ENCODE data around the gene OXSM.

The OXSM gene
- total RNA-seq, result 4.3 to 9.3 (median 8.5) reads per million in 3 donors

DNA sequence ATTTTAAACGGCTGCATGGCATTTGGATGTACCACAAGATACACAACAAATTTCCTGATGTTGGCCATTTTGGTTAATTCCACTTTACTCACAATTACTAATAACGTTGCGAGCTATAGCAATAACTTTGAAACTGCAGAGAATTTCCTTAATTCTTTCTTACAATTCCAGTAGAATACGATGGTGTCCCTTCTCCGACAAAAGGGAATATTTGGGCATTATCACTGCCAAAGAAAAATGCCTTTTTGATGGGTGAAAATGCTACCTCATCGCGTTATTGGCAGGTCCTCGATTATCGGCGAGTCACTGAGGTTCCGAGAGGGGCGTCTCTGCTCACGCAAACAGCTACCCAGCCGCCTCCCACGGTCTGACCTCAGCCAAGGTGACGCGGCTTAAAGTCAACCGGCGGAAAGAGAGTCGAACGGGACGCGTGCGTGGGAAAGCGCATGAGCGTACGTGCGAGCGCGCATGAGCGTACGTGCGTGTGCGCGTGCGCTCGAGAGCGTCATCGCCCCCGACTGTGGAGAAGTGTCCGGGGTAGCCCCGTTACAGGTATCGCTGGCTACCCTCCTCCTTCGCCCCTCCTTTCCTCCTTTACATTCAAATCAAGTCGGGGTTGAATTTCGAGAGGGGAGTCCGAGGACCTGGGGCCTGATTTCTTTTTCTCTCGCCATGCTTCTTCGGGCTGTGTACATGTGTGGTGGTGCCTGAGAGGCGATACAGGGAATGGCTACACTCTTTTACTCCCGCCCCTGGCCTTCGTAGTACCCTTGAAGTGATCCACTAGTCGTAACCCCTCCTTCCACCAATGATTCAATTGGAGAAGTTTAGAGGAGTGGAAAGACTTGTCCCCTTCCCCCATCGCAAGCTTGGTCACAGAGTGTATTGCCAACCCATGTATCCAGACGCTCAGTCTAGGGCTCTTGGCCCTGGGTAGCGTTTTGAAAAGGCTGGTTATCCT is at the start of gene OXSM:
Gene OXSM (plus strand): TSS at position 495 of the 961 bp plus-strand sequence. CDS start 931 bp downstream, outside the sequence.
- H3K9me3 ChIP-seq (ENCODE audit: control insufficient read depth, low read length), result no peaks in the 10 kb centered on the region
- peaks cover 8% of the 10 kb centered on the region for H3K36me3 ChIP-seq (ENCODE audit: control insufficient read depth, insufficient read depth, low read length)
- no peaks in the 10 kb centered on the region for H3K27me3 ChIP-seq (replicated peaks; ENCODE audit: control insufficient read depth, insufficient read depth, low read length, poor library complexity, severe bottlenecking)
- H3K27ac ChIP-seq (ENCODE audit: insufficient read depth, low read length, poor library complexity, severe bottlenecking), result peak within 1 kb of the TSS; percentile 90
- H3K4me1 ChIP-seq (ENCODE audit: control insufficient read depth, insufficient read depth, low read length, poor library complexity, severe bottlenecking), result peaks cover 7% of the 10 kb centered on the region
- peak; percentile 86 to 88 (median 87) for DNase-seq
- peak within 1 kb of the TSS; percentile 68 for H3K4me3 ChIP-seq (ENCODE audit: insufficient read depth, low read depth, low read length, poor library complexity, severe bottlenecking)

DNA sequence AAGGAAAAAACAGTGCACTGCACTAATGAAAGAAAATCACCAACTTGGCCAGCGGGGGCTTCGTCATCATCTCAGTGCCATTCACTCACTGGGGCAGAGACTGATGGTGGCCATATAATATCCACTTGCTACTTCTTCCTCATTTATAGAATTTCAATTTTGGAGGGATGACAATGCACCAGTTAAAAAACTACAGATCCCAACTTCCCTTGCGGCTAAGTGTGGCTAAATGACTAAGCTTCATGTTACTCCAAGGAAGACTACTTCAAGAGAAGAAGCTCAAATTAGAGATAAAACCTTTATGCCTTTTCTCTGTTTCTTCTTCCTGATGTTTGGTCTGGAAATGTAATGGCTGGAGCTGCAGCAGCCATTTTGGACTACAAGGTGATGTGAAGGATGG is 45.4 kb upstream of the OXSM start:
- H3K9me3 ChIP-seq (ENCODE audit: control insufficient read depth, low read length), result no peaks in the 10 kb centered on the region
- DNase-seq, result no peak
- H3K27ac ChIP-seq (ENCODE audit: insufficient read depth, low read length, poor library complexity, severe bottlenecking), result no peak overlapping the region
- no peaks in the 10 kb centered on the region for H3K4me1 ChIP-seq (ENCODE audit: control insufficient read depth, insufficient read depth, low read length, poor library complexity, severe bottlenecking)
- peaks cover 23% of the 10 kb centered on the region for H3K36me3 ChIP-seq (ENCODE audit: control insufficient read depth, insufficient read depth, low read length)
- H3K4me3 ChIP-seq (ENCODE audit: insufficient read depth, low read depth, low read length, poor library complexity, severe bottlenecking), result no peak overlapping the region
- H3K27me3 ChIP-seq (replicated peaks; ENCODE audit: control insufficient read depth, insufficient read depth, low read length, poor library complexity, severe bottlenecking), result no peaks in the 10 kb centered on the region

DNA sequence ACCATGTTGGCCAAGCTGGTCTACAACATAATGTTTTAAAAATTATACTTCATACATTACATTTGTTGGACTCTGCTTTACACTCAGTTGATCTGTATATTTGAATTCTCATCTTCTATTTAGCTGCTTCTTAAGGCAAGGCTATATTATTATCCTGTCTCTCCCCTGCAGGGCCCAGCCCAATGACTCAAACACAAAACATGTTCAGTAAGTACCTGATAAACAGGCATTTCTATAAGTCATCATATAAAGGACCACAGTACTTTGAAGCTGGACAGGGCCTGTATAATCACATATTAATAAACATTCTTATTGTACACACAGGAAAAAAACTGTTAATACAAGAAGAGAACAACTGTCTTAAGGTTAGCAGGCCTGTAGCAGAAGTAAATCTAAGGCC is 42.9 kb upstream of the OXSM start:
- Histone ChIP-seq H3K27ac (ENCODE audit: insufficient read depth, low read length, poor library complexity, severe bottlenecking) (no peak overlapping the region), H3K27me3 (replicated peaks; ENCODE audit: control insufficient read depth, insufficient read depth, low read length, poor library complexity, severe bottlenecking) (no peaks in the 10 kb centered on the region), H3K4me3 (ENCODE audit: insufficient read depth, low read depth, low read length, poor library complexity, severe bottlenecking) (no peak overlapping the region), H3K36me3 (ENCODE audit: control insufficient read depth, insufficient read depth, low read length) (peaks cover 35% of the 10 kb centered on the region), H3K4me1 (ENCODE audit: control insufficient read depth, insufficient read depth, low read length, poor library complexity, severe bottlenecking) (no peaks in the 10 kb centered on the region), H3K9me3 (ENCODE audit: control insufficient read depth, low read length) (no peaks in the 10 kb centered on the region)
- no peak for DNase-seq

DNA sequence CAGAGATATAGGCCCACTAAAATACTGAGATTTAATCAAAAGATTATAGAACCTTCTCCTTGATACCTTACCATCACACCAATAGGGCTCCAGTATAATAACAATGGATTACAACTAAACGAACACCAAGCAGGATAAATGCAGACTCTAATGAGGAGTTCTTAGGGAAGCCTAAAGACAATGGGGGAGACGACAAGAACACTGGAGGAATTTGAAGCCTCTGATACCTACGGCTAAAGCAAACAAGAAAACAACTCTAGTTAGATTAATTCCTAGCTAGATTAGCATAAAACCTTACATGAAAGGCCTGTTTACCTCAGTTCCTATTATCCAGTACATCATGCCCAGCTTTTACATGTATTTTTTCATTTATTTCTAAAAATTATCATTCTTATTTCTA is 41.7 kb upstream of the OXSM start:
- Histone ChIP-seq H3K36me3 (ENCODE audit: control insufficient read depth, insufficient read depth, low read length) (peaks cover 35% of the 10 kb centered on the region), H3K9me3 (ENCODE audit: control insufficient read depth, low read length) (no peaks in the 10 kb centered on the region), H3K27ac (ENCODE audit: insufficient read depth, low read length, poor library complexity, severe bottlenecking) (no peak overlapping the region), H3K4me1 (ENCODE audit: control insufficient read depth, insufficient read depth, low read length, poor library complexity, severe bottlenecking) (no peaks in the 10 kb centered on the region), H3K4me3 (ENCODE audit: insufficient read depth, low read depth, low read length, poor library complexity, severe bottlenecking) (no peak overlapping the region), H3K27me3 (replicated peaks; ENCODE audit: control insufficient read depth, insufficient read depth, low read length, poor library complexity, severe bottlenecking) (no peaks in the 10 kb centered on the region)
- DNase-seq, result no peak

DNA sequence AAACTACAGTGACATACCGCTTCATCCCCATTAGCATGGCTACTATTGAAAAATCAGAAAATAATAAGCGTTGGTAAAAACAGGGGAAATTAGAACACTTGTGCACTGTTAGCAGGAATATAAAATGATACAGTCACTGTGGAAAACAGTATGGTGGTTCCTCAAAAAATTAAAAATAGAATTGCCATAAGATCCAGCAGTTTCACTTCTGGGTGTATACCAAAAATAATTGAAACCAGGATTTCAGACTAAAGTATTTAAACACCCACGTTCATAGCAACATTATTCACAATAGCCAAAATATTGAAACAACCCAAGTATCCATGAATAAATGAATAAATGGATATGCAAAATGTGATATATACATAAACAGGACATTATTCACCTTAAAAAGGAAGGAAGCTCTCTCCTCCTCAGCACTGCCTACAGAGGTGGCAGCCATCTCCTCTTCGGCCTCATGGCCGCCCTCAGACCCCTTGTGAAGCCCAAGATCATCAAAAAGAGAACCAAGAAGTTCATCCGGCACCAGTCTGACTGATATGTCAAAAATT is 40.8 kb upstream of the OXSM start:
- no peaks in the 10 kb centered on the region for H3K4me1 ChIP-seq (ENCODE audit: control insufficient read depth, insufficient read depth, low read length, poor library complexity, severe bottlenecking)
- no peak overlapping the region for H3K27ac ChIP-seq (ENCODE audit: insufficient read depth, low read length, poor library complexity, severe bottlenecking)
- no peak overlapping the region for H3K4me3 ChIP-seq (ENCODE audit: insufficient read depth, low read depth, low read length, poor library complexity, severe bottlenecking)
- DNase-seq, result no peak
- H3K27me3 ChIP-seq (replicated peaks; ENCODE audit: control insufficient read depth, insufficient read depth, low read length, poor library complexity, severe bottlenecking), result no peaks in the 10 kb centered on the region
- H3K36me3 ChIP-seq (ENCODE audit: control insufficient read depth, insufficient read depth, low read length), result peaks cover 35% of the 10 kb centered on the region
- H3K9me3 ChIP-seq (ENCODE audit: control insufficient read depth, low read length), result no peaks in the 10 kb centered on the region

DNA sequence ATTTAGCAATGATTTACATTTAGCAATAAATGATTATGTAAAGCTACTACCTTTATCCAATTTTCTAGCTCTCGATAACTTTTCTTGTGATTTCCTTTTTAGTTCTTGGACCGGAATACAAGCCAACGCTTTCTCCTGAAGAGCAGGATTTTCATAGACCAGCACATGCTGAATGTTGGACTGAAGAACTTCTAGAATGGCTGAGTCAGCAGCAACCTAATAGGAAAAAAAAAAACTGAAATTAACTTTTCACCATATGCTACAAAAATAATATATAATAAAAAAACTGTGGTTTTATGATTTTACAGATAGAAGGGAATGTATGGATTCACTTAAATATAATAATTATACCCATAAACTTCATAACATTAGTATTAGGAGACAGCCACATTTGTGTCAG is 38.8 kb upstream of the OXSM start:
- Histone ChIP-seq H3K27me3 (replicated peaks; ENCODE audit: control insufficient read depth, insufficient read depth, low read length, poor library complexity, severe bottlenecking) (no peaks in the 10 kb centered on the region), H3K27ac (ENCODE audit: insufficient read depth, low read length, poor library complexity, severe bottlenecking) (no peak overlapping the region), H3K4me3 (ENCODE audit: insufficient read depth, low read depth, low read length, poor library complexity, severe bottlenecking) (no peak overlapping the region), H3K36me3 (ENCODE audit: control insufficient read depth, insufficient read depth, low read length) (peaks cover 35% of the 10 kb centered on the region), H3K9me3 (ENCODE audit: control insufficient read depth, low read length) (no peaks in the 10 kb centered on the region), H3K4me1 (ENCODE audit: control insufficient read depth, insufficient read depth, low read length, poor library complexity, severe bottlenecking) (no peaks in the 10 kb centered on the region)
- DNase-seq, result no peak

DNA sequence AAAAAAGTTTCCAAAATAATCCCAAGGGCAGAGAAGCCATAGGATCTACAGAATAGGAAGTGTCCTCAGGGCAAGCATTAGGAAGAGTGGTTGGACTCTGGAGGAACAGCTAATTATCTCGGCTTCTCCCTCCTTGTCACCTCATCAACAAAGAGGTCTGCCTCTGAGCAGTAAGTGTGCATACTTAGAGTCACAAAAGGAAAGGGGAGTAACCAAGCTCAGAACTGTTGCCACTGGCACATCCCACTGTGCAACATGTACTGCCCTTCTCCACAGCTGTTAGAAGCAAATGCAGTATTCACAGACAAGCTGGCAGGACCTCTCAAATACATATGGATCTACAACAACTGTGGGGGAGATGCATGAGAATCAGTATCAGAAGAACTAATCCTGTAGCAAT is 38.2 kb upstream of the OXSM start:
- H3K27ac ChIP-seq (ENCODE audit: insufficient read depth, low read length, poor library complexity, severe bottlenecking), result no peak overlapping the region
- no peak overlapping the region for H3K4me3 ChIP-seq (ENCODE audit: insufficient read depth, low read depth, low read length, poor library complexity, severe bottlenecking)
- H3K36me3 ChIP-seq (ENCODE audit: control insufficient read depth, insufficient read depth, low read length), result peaks cover 35% of the 10 kb centered on the region
- no peaks in the 10 kb centered on the region for H3K4me1 ChIP-seq (ENCODE audit: control insufficient read depth, insufficient read depth, low read length, poor library complexity, severe bottlenecking)
- no peaks in the 10 kb centered on the region for H3K9me3 ChIP-seq (ENCODE audit: control insufficient read depth, low read length)
- no peak for DNase-seq
- no peaks in the 10 kb centered on the region for H3K27me3 ChIP-seq (replicated peaks; ENCODE audit: control insufficient read depth, insufficient read depth, low read length, poor library complexity, severe bottlenecking)

DNA sequence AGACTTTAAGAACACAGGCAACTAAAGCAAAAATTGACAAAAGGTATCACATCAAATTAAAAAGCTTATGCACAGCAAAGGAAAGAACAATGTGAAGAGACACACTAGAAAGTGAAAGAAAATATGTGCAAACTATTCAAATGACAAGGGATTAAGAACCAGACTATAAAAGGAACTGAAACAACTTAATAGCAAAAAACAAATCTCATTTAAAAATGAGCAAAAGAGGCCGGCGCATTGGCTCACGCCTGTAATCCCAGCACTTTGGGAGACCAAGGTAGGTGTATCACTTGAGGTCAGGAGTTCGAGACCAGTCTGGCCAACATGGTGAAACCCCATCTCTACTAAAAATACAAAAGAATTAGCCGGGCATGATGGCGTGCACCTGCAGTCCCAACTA is 21.0 kb upstream of the OXSM start:
- no peak for DNase-seq
- Histone ChIP-seq H3K4me3 (ENCODE audit: insufficient read depth, low read depth, low read length, poor library complexity, severe bottlenecking) (no peak overlapping the region), H3K27ac (ENCODE audit: insufficient read depth, low read length, poor library complexity, severe bottlenecking) (no peak overlapping the region), H3K9me3 (ENCODE audit: control insufficient read depth, low read length) (no peaks in the 10 kb centered on the region), H3K4me1 (ENCODE audit: control insufficient read depth, insufficient read depth, low read length, poor library complexity, severe bottlenecking) (no peaks in the 10 kb centered on the region), H3K27me3 (replicated peaks; ENCODE audit: control insufficient read depth, insufficient read depth, low read length, poor library complexity, severe bottlenecking) (no peaks in the 10 kb centered on the region), H3K36me3 (ENCODE audit: control insufficient read depth, insufficient read depth, low read length) (peaks cover 12% of the 10 kb centered on the region)

DNA sequence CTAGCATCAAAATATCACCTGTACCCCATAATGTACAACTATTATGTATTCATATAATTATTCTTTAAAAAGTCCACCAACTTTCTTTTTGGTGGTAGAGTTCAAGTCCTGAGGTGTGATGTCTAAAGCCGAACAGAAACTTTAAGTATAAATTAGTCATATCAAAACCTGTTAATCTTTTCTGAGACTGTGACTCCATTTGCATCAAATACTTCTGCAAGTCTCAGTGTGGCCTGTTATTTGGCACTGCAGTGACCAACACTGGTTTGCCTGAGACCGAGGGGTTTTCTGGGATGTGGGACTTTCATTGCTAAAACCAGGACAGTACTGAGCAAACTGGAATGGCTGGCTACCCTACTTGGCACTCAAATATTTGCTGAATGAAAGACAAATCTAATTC is 14.0 kb upstream of the OXSM start:
- Histone ChIP-seq H3K36me3 (ENCODE audit: control insufficient read depth, insufficient read depth, low read length) (peaks cover 38% of the 10 kb centered on the region), H3K4me3 (ENCODE audit: insufficient read depth, low read depth, low read length, poor library complexity, severe bottlenecking) (no peak overlapping the region), H3K4me1 (ENCODE audit: control insufficient read depth, insufficient read depth, low read length, poor library complexity, severe bottlenecking) (peaks cover 5% of the 10 kb centered on the region), H3K27me3 (replicated peaks; ENCODE audit: control insufficient read depth, insufficient read depth, low read length, poor library complexity, severe bottlenecking) (no peaks in the 10 kb centered on the region), H3K27ac (ENCODE audit: insufficient read depth, low read length, poor library complexity, severe bottlenecking) (no peak overlapping the region), H3K9me3 (ENCODE audit: control insufficient read depth, low read length) (no peaks in the 10 kb centered on the region)
- DNase-seq, result no peak

DNA sequence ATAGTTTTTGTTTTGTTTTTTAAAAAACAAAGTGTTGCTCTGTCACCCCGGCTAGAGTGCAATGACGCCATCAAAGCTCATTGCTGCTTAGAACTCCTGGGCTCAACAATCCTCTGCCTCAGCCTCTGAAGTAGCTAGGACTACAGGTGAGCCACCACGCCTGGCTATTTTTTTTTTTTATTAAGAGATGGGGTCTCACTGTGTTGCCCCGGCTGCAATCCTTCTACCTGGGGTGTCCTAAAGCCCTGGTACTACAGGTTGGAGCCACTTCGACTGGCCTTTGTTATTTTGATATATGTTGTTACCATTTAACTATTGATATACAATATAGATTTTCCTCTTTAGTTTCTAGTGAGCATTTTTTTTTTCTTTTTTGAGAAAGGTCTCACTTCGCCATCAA is 9.3 kb upstream of the OXSM start:
- DNase-seq, result no peak
- H3K9me3 ChIP-seq (ENCODE audit: control insufficient read depth, low read length), result no peaks in the 10 kb centered on the region

More for the DNA sequence above, 9.3 kb upstream of the OXSM start:
- Histone ChIP-seq H3K36me3 (ENCODE audit: control insufficient read depth, insufficient read depth, low read length) (peaks cover 19% of the 10 kb centered on the region), H3K27me3 (replicated peaks; ENCODE audit: control insufficient read depth, insufficient read depth, low read length, poor library complexity, severe bottlenecking) (no peaks in the 10 kb centered on the region), H3K4me3 (ENCODE audit: insufficient read depth, low read depth, low read length, poor library complexity, severe bottlenecking) (no peak overlapping the region), H3K4me1 (ENCODE audit: control insufficient read depth, insufficient read depth, low read length, poor library complexity, severe bottlenecking) (peaks cover 21% of the 10 kb centered on the region), H3K27ac (ENCODE audit: insufficient read depth, low read length, poor library complexity, severe bottlenecking) (no peak overlapping the region)
